HG03521 (cell line): ENCODE measurements around the gene MED27.

Experiments used
- ATAC-seq: cut with Tn5 transposase; IDR thresholded peaks from one replicate; pipeline ENCODE4 v1.9.1; 2021; ENCODE audit warnings: mild to moderate bottlenecking, moderate library complexity; ENCODE audit not compliant: unreplicated experiment

MED27 gene, protein sequence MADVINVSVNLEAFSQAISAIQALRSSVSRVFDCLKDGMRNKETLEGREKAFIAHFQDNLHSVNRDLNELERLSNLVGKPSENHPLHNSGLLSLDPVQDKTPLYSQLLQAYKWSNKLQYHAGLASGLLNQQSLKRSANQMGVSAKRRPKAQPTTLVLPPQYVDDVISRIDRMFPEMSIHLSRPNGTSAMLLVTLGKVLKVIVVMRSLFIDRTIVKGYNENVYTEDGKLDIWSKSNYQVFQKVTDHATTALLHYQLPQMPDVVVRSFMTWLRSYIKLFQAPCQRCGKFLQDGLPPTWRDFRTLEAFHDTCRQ

DNA sequence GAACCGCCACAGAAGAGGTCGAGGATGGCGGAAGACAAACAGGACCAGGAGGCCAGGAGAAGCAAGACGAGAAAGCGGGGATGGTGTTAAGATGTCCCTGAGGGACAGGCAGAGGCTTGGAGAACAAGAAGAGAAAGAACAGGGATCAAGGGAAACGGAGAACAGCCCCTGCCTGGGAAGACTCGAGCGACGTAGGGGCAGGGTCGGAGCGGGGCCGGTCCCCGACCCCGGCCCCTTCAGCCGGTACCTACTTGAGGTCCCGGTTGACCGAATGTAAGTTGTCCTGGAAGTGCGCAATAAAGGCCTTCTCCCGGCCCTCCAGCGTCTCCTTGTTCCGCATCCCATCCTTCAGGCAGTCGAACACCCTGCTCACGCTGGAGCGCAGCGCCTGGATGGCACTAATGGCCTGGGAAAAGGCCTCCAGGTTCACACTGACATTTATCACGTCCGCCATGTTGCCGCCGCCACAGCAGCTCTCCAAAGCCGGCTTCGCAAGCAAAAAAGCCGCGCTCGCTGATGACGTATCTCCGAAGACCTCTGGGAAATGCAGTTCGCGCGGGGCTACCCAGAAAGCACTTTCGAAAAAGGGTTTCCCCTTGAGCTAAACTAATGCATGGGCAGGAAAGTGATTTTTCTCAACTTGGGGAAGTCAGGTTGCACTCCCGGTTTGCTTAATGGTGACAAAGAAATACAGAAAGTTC lies at the start of gene MED27:
Gene MED27 (minus strand): TSS at position 477 of the 701 bp plus-strand sequence. CDS start 23 bp downstream, at position 454.
- ATAC-seq, result peak; percentile 87

DNA sequence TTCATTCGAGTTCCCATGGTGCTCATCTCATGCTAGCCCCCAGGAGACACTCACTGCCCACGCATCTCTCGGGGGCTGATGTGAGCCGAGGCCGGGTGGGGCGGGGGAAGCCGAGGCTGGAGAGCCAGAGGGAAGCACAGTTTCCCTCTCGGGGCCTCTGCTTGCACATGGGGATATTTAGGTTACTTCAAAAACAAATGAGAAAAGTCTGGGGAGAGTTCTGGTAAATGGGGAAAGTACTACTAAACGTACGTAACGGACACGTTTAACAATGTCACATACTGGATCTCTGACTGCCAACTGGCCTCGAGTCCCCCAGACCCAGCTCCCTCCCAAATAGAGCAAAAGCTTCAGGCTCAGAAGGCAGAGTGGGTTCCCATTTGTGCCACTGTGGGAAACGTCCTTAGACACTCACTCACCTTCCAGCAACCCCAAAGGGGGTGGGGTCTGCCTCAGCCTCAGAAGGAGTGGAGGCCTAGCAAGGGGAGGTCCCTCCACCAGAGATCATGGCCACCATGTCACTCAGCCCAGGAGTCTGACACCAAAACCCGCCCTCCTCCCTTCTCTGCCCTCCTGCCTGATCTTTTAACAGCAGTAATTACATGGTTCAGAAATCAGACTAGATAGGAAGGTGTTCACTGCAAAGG lies 48.3 kb upstream of the MED27 start:
- ATAC-seq, result no peak

GRCh38 chr9:132126680-132127236 lies 47.1 kb upstream of the MED27 start:
- no peak for ATAC-seq

DNA sequence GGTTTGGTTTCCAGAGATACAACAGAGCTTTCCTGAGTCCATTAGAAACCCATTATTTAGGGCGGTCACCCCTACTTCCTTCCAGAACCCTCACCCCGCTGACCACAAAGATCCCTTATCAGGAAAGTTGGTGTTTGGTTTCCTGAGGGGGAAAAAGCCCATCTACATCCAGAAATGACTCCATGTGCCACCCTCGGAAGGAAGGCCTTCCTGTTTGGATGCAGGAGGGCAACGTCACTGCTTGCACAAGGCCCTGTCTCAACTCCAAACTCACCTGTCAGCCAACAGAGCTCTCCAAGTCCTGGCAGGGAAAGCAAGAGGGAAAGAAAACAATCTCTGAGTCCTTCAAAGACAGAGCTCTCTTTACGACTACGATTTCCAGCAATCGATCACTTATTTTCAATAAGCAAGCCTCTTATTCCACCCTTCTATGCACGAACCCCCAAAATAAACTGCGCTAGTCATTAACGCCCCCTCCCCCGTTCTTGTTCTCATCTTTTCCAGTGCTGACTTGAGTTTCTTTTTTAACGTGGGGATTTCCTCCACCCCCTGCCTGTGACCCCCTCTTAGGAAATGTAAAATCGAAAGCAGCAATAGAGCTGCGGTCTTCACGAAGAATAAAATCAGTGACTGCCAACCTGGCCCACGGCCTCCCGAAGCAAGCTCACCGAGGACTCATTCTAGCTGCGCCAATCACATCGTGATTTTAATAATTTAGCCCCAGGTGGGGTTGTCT lies 46.4 kb upstream of the MED27 start:
- no peak for ATAC-seq

GRCh38 chr9:132125361-132125760 lies 45.7 kb upstream of the MED27 start:
- no peak for ATAC-seq

GRCh38 chr9:132124800-132125199 lies 45.1 kb upstream of the MED27 start:
- no peak for ATAC-seq

GRCh38 chr9:132121021-132121420 lies 41.4 kb upstream of the MED27 start:
- no peak for ATAC-seq

DNA sequence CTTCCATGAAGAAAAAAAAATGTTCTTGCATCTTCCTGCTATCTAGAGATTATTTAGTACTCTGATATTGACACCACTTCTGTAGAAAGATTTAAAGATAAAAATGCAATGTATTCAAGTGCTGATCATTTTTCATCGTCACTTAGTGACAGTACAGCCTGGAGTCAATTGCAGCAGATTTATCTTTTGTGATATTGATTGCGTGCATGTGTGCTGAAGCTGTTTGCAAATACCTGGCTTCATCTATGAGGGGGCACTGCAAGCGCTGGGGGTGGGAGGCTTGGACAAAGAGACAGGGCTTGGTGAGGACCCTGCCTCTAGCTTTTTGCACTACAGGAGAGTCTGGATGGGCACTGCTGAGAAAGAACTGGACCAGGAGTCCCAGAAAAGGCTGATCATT lies 38.0 kb upstream of the MED27 start:
- ATAC-seq, result no peak

DNA sequence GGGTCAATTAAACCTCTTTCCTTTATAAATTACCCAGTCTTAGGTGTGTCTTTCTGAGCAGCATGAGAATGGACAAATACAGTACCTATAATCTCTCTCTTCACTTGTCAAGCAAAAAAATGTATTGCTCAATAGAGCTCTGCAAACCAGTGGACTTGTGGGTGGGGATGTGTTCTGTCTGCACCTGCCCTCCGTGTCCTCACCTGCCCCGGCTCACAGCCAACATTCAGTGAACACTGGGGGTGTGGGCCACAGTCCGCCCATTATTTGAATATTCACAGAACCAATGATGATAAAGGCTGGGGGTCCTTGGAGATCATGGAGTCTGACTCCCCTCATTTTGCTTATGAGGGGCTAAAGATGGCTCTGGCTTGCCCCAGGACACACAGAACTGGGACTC lies 36.9 kb upstream of the MED27 start:
- ATAC-seq, result no peak

DNA sequence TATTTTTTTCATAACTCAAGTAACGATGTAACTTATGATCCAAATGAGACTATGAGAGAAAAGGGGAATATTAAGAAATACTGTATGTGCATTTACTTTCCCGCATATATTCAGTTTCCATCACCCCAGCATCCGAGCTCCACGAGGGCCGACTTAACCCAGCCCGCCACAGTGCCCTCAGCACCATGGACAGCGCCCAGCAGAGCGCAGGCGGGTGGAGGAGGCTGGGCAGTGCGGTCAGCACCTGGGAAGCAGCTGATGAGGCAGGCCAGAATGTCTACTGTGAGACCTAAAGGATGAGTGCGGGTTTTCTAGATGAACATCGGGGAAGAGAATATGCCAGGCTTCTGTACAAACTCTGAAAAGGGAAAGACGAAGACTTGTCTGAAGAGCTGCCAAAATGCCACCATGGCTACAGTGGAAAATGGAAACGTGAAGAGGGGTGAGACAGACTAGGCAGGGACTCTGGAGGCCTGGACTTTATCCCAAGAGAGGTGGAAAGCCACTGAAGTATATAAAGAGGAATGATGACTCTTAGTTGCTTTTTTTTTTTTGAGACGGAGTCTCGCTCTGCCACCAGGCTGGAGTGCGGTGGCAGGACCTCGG lies 34.5 kb upstream of the MED27 start:
- ATAC-seq, result no peak

- ATAC-seq, result no peak
Measured at GRCh38 chr9:132109291-132109690, 29.6 kb upstream of the MED27 start.

- no peak for ATAC-seq
Measured at GRCh38 chr9:132108728-132109127, 29.1 kb upstream of the MED27 start.

- ATAC-seq, result no peak
Measured at GRCh38 chr9:132099741-132100407, 20.2 kb upstream of the MED27 start.

DNA sequence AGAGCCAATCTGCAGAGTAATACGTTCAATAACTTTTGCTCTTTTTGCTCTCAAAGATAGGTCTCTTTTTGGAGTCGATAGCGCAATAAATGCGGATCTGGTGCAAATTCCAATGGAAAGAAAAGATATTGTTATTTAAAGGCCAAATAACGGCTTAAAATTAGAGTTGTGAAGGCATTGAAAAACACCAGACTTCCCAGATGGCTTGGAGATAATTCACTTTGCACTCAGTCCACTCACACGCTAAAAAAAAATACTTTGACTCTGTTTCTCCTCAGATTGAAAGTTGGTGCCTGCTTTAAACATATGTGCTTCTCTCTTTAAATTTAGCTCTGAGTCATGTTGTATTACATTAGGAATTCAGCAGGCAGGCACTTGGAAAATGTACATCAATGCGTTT lies 19.5 kb upstream of the MED27 start:
- no peak for ATAC-seq

GRCh38 chr9:132094314-132094791 lies 14.7 kb upstream of the MED27 start:
- ATAC-seq, result no peak

GRCh38 chr9:132090771-132091170 lies 11.1 kb upstream of the MED27 start:
- ATAC-seq, result no peak

- ATAC-seq, result no peak
Measured at GRCh38 chr9:132087438-132088030, 7.9 kb upstream of the MED27 start.

DNA sequence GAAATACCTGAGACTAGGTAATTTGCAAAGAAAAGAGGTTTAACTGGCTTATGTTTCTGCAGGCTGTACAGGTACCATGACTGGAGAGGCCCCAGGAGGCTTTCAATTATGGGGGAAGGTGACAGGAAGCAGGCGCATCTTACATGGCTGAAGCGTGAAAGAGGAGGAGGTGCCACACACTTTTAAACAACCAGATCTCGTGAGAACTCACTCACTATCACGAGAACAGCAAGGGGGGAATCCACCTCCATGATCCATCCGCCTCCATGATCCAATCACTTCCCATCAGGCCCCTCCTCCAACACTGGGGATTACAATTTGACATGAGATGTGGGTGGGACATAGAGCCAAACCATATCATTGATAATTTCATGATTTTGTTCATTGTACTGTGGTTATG lies 2.5 kb upstream of the MED27 start:
- no peak for ATAC-seq

DNA sequence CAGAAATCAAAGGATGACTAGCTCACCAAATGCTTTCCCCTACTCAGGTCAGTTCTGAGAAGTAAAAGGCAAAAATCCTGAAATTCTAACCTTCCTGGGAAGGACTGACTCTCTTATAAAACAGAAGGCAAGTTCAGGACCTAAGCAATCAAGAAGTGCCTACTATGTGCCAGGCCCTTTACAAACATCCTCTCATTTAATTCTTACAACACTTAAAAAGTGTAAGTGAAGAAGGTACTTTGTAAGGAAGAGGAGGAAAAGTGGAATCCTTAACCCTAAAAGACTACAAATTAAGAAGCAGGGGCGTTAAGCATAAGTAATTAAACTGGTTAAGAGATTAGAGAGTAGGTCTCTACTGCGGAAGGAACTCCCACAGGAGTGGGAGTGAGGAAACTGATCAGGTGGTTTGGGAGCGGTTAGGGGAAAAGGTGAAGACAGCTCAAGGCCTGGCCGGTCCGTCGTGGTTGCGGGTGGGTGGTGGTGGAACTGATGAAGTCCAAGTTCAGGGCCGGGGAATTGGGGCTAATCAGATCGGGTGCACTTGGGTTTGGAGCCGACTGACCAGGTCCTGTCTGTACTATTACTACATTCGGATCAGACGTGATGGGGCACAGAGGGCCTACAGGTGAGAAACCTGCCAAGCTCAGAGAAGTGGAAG lies 839 bp downstream of the MED27 start:
- ATAC-seq, result peak; percentile 18
